SK-N-SH (cell line): ENCODE results near the gene CSNK2A1. TPM values are rescaled to one million over a fixed set of nuclear protein-coding genes. Genes with fewer than 3 reads are reported as not detected.

Experiments
- CTCF ChIA-PET: fragments of 300-600, 350-600 bp; formaldehyde crosslinking; extraction: SDS; loops from one replicate; lab custom pipeline; 2021; lab: Yijun Ruan, JAX
- POLR2A ChIA-PET: fragments of 350-600 bp; sonication (Branson Sonifier 250); formaldehyde crosslinking; extraction: SDS; loops from one replicate; lab custom pipeline; 2020; ENCODE audit warnings: antibody characterized with exemption, inconsistent platforms; lab: Yijun Ruan, JAX
- DNase-seq: peaks from one replicate; pipeline ENCODE4 v3.0.0; 2012
- H2AFZ ChIP-seq: fragments of 200-600 bp; sonication (generic); 2 replicates; pipeline ENCODE4 v1.8.1; 2016; ENCODE audit warnings: antibody characterized with exemption, mild to moderate bottlenecking, low read depth
- H3F3A ChIP-seq: fragments of 200-600 bp; sonication (generic); replicated peaks from 2 replicates; pipeline ENCODE3; 2016; ENCODE audit warnings: antibody characterized with exemption, mild to moderate bottlenecking; ENCODE audit not compliant: insufficient read depth
- H3K27ac ChIP-seq, 2 experiments: fragments of 200-500 bp in 1 of 2; fragments of 200-600 bp in 1 of 2; sonication (Bioruptor generic) in 1 of 2; sonication (generic), shearing (Covaris generic) in 1 of 2; 2 replicates each; pipeline versions ENCODE4 v1.5.1 to v1.6.1; 2014 to 2016; ENCODE audit warnings: low read depth in 2 of 2, inconsistent platforms in 1 of 2, low read length in 1 of 2, mild to moderate bottlenecking in 1 of 2, mixed read lengths in 1 of 2
- H3K27me3 ChIP-seq: fragments of 200-600 bp; sonication (generic), shearing (Covaris generic); 2 replicates; pipeline ENCODE4 v1.6.1; 2016; ENCODE audit warnings: mixed run types; ENCODE audit not compliant: insufficient read depth
- H3K36me3 ChIP-seq, 2 experiments: fragments of 200-500 bp in 1 of 2; fragments of 200-600 bp in 1 of 2; sonication (Bioruptor generic) in 1 of 2; sonication (generic) in 1 of 2; replicated peaks in 1 of 2; 2 replicates each; pipeline versions ENCODE3 to v1.5.1; 2014 to 2016; ENCODE audit warnings: low read length in 1 of 2, mild to moderate bottlenecking in 1 of 2; ENCODE audit not compliant: insufficient read depth in 2 of 2, control insufficient read depth in 1 of 2
- H3K4me1 ChIP-seq, 2 experiments: fragments of 200-500 bp in 1 of 2; fragments of 200-600 bp in 1 of 2; sonication (Bioruptor generic) in 1 of 2; sonication (generic), shearing (Covaris generic) in 1 of 2; 2 replicates each; pipeline versions ENCODE4 v1.5.1 to v1.6.1; 2014 to 2016; ENCODE audit warnings: low read depth in 1 of 2, low read length in 1 of 2, mixed run types in 1 of 2; ENCODE audit not compliant: insufficient read depth in 2 of 2, control insufficient read depth in 1 of 2
- H3K4me2 ChIP-seq: fragments of 200-600 bp; sonication (generic), shearing (Covaris generic); 2 replicates; pipeline ENCODE4 v1.6.1; 2017; ENCODE audit warnings: mixed run types
- H3K4me3 ChIP-seq, 2 experiments: fragments of 200-500 bp in 1 of 2; fragments of 200-600 bp in 1 of 2; sonication (Bioruptor generic) in 1 of 2; sonication (generic), shearing (Covaris generic) in 1 of 2; 2 replicates each; pipeline versions ENCODE4 v1.5.1 to v1.8.1; 2014 to 2016; ENCODE audit warnings: low read depth in 2 of 2, inconsistent platforms in 1 of 2, low read length in 1 of 2, mild to moderate bottlenecking in 1 of 2, mixed read lengths in 1 of 2, moderate library complexity in 1 of 2
- H3K79me2 ChIP-seq: fragments of 200-600 bp; sonication (generic); 2 replicates; pipeline ENCODE4 v1.8.1; 2017; ENCODE audit warnings: mild to moderate bottlenecking; ENCODE audit not compliant: insufficient read depth
- H3K9ac ChIP-seq: fragments of 200-600 bp; sonication (generic); 2 replicates; pipeline ENCODE4 v1.6.1; 2017; ENCODE audit warnings: mixed run types
- H3K9me2 ChIP-seq: fragments of 200-600 bp; sonication (generic); 2 replicates; pipeline ENCODE4 v1.6.1; 2017; ENCODE audit warnings: mixed run types
- H3K9me3 ChIP-seq: fragments of 200-600 bp; sonication (generic); 2 replicates; pipeline ENCODE4 v1.6.1; 2017; ENCODE audit warnings: mixed run types, mild to moderate bottlenecking, moderate library complexity
- H4K20me1 ChIP-seq: fragments of 200-600 bp; sonication (generic); 2 replicates; pipeline ENCODE4 v1.6.1; 2017; ENCODE audit warnings: mild to moderate bottlenecking, mixed run types; ENCODE audit not compliant: insufficient read depth
- CHD2 ChIP-seq: fragments of 150-350 bp; IDR thresholded peaks from 2 replicates; pipeline ENCODE4 v1.6.1; 2018; ENCODE audit warnings: low read length; ENCODE audit not compliant: partially characterized antibody
- CTCF ChIP-seq: fragments of 200-600 bp; sonication (generic); IDR thresholded peaks from 2 replicates; pipeline ENCODE4 v1.6.1; 2017; ENCODE audit warnings: antibody characterized with exemption, mild to moderate bottlenecking, moderate library complexity
- EZH2phosphoT487 ChIP-seq: fragments of 200-600 bp; sonication (generic); IDR thresholded peaks from 2 replicates; pipeline ENCODE4 v1.6.1; 2017; ENCODE audit warnings: low read depth, mixed run types, mild to moderate bottlenecking, antibody characterized with exemption, moderate library complexity, borderline replicate concordance
- GABPA ChIP-seq: IDR thresholded peaks from 2 replicates; pipeline ENCODE4 v1.4.0; 2012; ENCODE audit warnings: low read depth, mild to moderate bottlenecking
- GATA2 ChIP-seq: sonication (generic); formaldehyde crosslinking; IDR thresholded peaks from 2 replicates; pipeline ENCODE4 v1.5.0; 2020; ENCODE audit warnings: mild to moderate bottlenecking, missing genetic modification reagents
- MAX ChIP-seq: IDR thresholded peaks from 2 replicates; pipeline ENCODE4 v1.4.0; 2012; ENCODE audit warnings: low read depth
- MEF2A ChIP-seq: IDR thresholded peaks from 2 replicates; pipeline ENCODE4 v1.4.0; 2012; ENCODE audit warnings: low read depth, borderline replicate concordance
- MXI1 ChIP-seq: IDR thresholded peaks from 2 replicates; pipeline ENCODE4 v1.6.1; 2012; ENCODE audit warnings: mild to moderate bottlenecking, low read depth, low read length, improper control_type of control experiment
- NRF1 ChIP-seq: IDR thresholded peaks from 2 replicates; pipeline ENCODE4 v1.6.1; 2012; ENCODE audit warnings: low read depth, mild to moderate bottlenecking, low read length
- PBX3 ChIP-seq: IDR thresholded peaks from 2 replicates; pipeline ENCODE4; 2012
- POLR2AphosphoS5 ChIP-seq: IDR thresholded peaks from 2 replicates; pipeline ENCODE4 v1.6.1; 2012; ENCODE audit warnings: low read depth, low read length
- RAD21 ChIP-seq: IDR thresholded peaks from 2 replicates; pipeline ENCODE4 v1.6.1; 2012; ENCODE audit warnings: mild to moderate bottlenecking, low read length
- RCOR1 ChIP-seq: fragments of 150-350 bp; IDR thresholded peaks from 2 replicates; pipeline ENCODE4 v1.6.1; 2017; ENCODE audit warnings: antibody characterized with exemption, low read length
- RXRA ChIP-seq: IDR thresholded peaks from 2 replicates; pipeline ENCODE4 v1.4.0; 2012; ENCODE audit warnings: low read depth, mild to moderate bottlenecking, borderline replicate concordance
- SIN3A ChIP-seq: IDR thresholded peaks from 2 replicates; pipeline ENCODE4 v1.6.1; 2012; ENCODE audit warnings: low read depth, mild to moderate bottlenecking, low read length, moderate library complexity, borderline replicate concordance
- TAF1 ChIP-seq: IDR thresholded peaks from 2 replicates; pipeline ENCODE4 v1.6.1; 2012; ENCODE audit warnings: low read depth, mild to moderate bottlenecking, low read length, moderate library complexity, borderline replicate concordance
- TEAD4 ChIP-seq: IDR thresholded peaks from 2 replicates; pipeline ENCODE4 v1.4.0; 2012; ENCODE audit warnings: mild to moderate bottlenecking, borderline replicate concordance; ENCODE audit not compliant: insufficient read depth
- USF1 ChIP-seq: IDR thresholded peaks from 2 replicates; pipeline ENCODE4 v1.4.0; 2012; ENCODE audit warnings: low read depth, borderline replicate concordance
- USF2 ChIP-seq: fragments of 150-350 bp; IDR thresholded peaks from 2 replicates; pipeline ENCODE4 v1.6.1; 2017; ENCODE audit warnings: antibody characterized with exemption, low read length, low read depth, borderline replicate concordance
- YY1 ChIP-seq: IDR thresholded peaks from 2 replicates; pipeline ENCODE4 v1.4.0; 2012; ENCODE audit warnings: low read depth, mild to moderate bottlenecking
- WGBS: methylation state at CpG from one replicate; pipeline ENCODE4 v1.1.6; 2017; ENCODE audit warnings: low lambda C conversion rate; 5-methylcytosine and 5-hydroxymethylcytosine counted together
- polyA plus RNA-seq, 3 experiments: library from polyadenylated mRNA; depleted of rRNA; stranded (reverse); fragments of >200 nt; gene quantifications; 2 replicates each; pipeline ENCODE4 v1.2.3, GENCODE V29; 2012

The CSNK2A1 gene
- polyA plus RNA-seq, 1 of the 3 experiments (the other 2 are of a cell fraction): 61.9 TPM

- H3K4me3 ChIP-seq: no peak overlapping the region
- H4K20me1 ChIP-seq: no peaks in the 10 kb centered on the region
- H3K9me2 ChIP-seq: no peaks in the 10 kb centered on the region
- H3K4me2 ChIP-seq: no peak overlapping the region
- POLR2A ChIA-PET: no interaction called here
- CTCF ChIA-PET: interaction anchor here (1.0 to 1.6 kb wide), 5 partner anchors 13 to 153 kb away, joined by 3 to 7 read pairs (median 4); no protein-coding TSS in a partner anchor
- no peaks in the 10 kb centered on the region for H3K27me3 ChIP-seq
- H3K27ac ChIP-seq: no peak overlapping the region
- no peaks in the 10 kb centered on the region for H3K4me1 ChIP-seq
- H2AFZ ChIP-seq: no peak overlapping the region
- no peaks in the 10 kb centered on the region for H3F3A ChIP-seq
- DNase-seq: no peak
- TF ChIP-seq YY1: no peak
- TF ChIP-seq RAD21: no peak
- no peak for TF ChIP-seq USF2
- TF ChIP-seq EZH2phosphoT487: no peak
- no peak for TF ChIP-seq RXRA
- TF ChIP-seq GATA2 (CRISPR knock-in tag): no peak
- no peak for TF ChIP-seq MXI1
- no peak for TF ChIP-seq USF1
- no peak for TF ChIP-seq CTCF
- no peak for TF ChIP-seq NRF1
- no peak for TF ChIP-seq SIN3A
- no peak for TF ChIP-seq GABPA
- TF ChIP-seq CHD2: no peak
- no peak for TF ChIP-seq POLR2AphosphoS5
- no peak for TF ChIP-seq RCOR1
- no peak for TF ChIP-seq PBX3
- TF ChIP-seq MAX: no peak
- TF ChIP-seq TAF1: no peak
- TF ChIP-seq MEF2A: no peak
- no peak for TF ChIP-seq TEAD4
- TF ChIP-seq, all 33 proteins: peak for 0
- Histone ChIP-seq H3K9me3 (no peaks in the 10 kb centered on the region), H3K36me3 (peaks cover 77 to 78% of the 10 kb centered on the region in 2 experiments), H3K9ac (no peak overlapping the region), H3K79me2 (no peaks in the 10 kb centered on the region)
- WGBS: 97% methylated on average over 5 of the region's 5 CpGs
Observed at GRCh38 chr20:492159-492558, 51.4 kb downstream of the CSNK2A1 start.
